ENCODE measurements around the gene DENND1A. TPM values are rescaled to one million over a fixed set of nuclear protein-coding genes. Genes with fewer than 3 reads are reported as not detected.

Gene DENND1A
- total RNA-seq, 1 experiment from 2014 or later = 45.3 TPM

DNA sequence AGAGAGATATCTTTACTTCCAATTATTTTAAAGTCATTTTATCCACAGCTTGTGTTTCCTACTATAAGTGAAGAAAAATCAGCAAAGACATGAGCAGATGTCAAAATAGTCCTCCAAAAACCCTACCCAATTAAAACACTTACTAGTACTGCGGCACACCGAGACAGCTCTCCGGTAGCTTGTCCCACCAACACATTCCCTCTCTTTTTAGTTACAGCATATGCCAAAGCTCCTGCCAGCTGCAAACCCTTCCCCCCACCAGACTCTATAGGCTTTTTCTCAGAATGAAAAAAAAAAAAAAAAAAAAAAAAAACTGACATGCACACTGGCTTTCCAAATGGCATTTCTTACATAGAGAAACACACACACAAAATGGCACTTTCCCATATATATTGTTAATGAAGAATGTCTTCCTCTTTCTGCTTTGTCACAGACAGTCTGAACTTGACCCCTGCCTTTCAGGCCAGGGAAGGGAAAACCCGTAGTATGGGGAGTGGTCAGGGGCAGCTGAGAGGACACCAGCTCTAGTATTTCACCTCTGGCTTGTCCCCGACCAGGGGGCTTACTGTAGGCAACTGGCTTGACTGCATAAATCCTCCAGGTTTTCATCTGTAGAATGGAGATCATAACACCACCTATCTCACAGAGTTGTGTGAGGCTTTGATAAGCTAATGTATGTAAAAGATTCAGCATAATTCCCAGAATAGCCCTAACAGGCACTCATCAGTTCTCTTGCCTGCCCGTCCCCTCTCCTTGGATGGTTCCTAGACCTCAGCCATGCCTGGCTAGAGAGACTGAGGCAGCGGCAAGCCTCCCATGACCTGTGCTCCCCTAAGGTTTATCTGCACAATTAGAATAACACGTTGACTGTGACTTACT, 340.3 kb downstream of the DENND1A start:
- no peak for DNase-seq (ENCODE audit: low spot score)
- in situ Hi-C loops (cut with HindIII; ENCODE audit: low sequenced_read_pairs) = no loop called here

DNA sequence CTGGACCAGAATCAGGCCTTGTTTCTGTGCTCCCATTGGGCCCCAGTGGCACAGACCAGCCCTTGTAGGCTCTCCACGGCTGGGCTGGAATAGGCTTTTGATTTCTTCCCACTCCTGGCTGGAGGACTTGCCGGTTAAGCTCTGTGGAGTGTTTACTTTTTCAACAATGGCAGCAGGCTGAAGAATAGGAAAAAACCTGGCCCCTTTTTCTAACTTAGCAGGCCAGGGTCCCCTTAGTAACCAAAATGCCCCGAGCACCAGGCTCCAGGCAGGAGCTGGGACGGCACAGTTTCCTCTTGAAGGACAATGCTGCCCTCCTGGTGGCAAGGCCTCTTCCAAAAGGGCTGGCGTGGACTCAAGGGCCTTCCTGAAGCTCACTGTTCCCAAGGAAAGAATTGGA, 343.7 kb downstream of the DENND1A start:
- DNase-seq (ENCODE audit: low spot score) = peak; percentile 32
- in situ Hi-C loops (cut with HindIII; ENCODE audit: low sequenced_read_pairs) = no loop called here

DNA sequence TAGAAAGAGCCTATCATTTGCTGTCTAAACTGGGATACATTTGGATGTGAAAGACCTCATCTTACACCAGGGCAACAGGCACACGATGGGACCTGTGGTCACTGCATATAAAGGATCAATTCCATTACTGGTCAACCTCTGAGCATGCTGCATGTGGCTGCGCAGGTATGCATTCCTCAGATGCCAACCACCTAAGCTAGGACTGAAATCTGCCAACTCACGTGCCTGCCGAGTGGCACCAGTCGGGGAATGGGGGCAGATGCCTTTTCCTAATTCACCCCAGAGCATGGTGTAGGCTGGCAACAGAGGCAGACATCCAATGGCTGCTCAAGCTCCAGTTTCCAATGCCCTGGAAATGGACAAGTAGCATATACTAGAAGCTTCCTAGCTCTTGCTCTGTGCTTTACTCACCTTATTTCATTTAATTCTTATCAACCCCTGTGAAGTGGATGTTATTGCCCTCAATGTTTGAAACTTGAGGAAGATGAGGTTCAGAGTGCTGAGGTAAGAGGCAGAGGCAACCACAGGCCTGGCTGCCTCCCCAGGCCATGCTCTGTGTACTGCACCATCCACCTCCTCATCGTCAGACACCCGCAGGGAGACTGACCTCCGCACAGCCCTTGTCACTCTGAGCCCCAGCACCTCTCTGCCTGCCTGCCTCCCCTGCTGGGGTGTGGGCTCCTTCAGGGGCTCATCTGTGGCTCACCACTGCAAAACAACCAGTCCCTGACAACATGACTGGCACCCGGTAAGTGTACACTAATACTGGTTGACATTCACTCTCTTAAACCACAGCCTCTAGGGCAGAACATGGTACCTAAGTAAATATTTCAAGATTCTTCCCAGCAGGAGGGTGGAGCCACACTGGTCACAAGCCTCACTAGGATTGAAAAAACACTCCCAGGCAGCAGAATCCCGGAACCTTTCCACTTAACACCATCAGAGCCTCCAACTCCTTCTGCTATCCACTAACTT, 345.4 kb downstream of the DENND1A start:
- no peak for DNase-seq (ENCODE audit: low spot score)
- in situ Hi-C loops (cut with HindIII; ENCODE audit: low sequenced_read_pairs) = no loop called here

DNA sequence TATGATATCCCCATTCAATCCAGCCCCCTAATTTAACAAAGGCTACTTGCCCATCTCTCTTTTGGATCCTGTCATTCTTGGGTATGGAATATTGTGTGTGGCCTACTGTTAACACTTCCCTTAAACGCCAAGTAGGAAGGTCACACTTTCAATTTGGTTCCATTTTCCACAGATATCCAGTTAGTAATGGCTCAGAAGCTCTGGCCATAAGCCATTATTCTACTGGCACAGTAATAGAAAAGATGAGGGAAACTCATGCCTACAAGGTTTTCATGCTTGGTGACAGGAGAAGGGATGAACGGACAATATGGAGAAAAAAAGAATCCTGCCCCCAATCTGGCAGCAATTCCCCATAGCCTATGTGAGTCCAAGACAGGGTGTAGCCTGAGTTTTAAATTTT, 346.3 kb downstream of the DENND1A start:
- in situ Hi-C loops (cut with HindIII; ENCODE audit: low sequenced_read_pairs) = no loop called here
- DNase-seq (ENCODE audit: low spot score) = no peak

DNA sequence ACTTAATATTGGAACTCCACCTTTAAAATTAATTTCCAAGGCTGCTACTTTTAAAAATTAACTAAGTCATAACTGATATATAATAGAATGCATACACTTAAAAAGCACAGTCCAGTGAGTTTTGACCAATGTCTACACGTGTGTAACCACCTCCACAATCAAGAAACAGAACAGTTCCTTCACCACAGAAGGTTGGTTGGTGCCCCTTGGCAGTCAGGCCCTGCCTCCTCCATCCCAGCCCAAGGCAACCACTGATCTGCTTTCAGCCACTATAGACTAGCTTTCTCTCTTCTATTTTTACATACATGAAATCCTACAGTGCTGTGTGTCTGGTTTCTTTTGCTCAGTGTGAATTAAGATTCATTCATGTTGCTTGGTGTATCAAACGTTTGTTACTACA, 358.7 kb downstream of the DENND1A start:
- DNase-seq (ENCODE audit: low spot score) = no peak
- in situ Hi-C loops (cut with HindIII; ENCODE audit: low sequenced_read_pairs) = no loop called here

DNA sequence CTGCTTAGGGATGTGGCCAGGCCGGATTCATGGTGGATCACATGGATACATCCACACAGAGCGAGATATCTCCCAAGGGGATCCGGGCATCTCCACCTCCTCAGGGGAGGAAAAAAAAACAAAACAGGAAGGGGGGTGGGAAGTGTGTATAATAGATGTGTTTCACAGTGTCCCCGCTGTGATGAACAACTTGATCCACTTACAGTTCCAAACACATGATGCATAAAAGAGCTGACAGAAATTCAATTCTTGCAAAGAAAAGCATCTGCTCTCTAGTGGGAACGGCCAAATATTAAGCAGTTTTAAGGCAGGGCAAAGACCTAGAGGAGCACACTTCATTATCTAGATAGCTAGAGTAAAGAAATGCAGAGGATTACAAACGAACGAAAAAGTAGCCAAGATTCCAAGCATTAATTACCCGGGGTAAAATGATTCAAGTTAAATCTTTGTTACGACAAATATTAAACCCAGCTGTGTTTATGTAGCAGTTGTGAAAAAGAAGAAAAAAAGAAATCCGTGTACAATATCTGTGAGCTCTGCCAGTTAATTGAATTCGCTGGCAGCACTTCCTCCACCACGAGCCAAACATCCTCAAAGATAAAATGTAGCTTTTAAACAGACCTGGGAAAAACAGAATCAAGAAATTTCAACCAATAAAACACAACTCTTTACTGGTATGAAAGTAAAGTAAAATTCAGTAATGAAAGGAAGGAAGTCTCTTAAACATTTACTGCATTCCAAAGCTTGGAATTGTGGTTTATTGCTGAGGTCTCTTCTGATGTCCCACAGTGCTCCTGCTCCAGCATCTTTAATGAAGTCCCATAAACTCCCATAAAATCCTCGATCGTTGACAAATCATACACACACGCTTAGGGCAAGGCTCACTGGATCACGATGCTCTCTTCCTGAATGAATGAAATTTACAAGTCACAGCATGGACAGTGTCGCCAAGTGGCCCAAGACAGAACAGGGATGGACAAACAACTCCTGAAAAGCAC, 360.9 kb downstream of the DENND1A start:
- peak; percentile 58 for DNase-seq (ENCODE audit: low spot score)
- in situ Hi-C loops (cut with HindIII; ENCODE audit: low sequenced_read_pairs) = no loop called here

DNA sequence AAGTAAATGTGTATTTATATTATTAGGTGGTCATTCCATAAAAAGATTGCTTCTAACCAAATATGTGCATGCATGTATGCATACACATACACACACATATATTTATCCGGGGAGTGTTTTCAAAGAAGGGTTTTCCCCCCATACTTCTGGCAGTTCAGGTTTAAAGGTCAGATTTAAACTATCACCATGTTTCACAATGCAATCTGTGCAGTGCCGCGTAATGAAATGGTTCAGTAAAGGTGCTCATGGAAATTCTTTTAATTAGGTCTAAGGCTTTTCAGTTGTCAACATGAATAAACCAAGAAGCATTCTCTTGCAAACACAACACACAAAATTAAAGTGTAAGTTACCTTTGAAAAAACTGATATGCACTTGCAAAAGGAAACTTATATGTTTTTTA, 362.9 kb downstream of the DENND1A start:
- in situ Hi-C loops (cut with HindIII; ENCODE audit: low sequenced_read_pairs) = no loop called here
- no peak for DNase-seq (ENCODE audit: low spot score)

DNA sequence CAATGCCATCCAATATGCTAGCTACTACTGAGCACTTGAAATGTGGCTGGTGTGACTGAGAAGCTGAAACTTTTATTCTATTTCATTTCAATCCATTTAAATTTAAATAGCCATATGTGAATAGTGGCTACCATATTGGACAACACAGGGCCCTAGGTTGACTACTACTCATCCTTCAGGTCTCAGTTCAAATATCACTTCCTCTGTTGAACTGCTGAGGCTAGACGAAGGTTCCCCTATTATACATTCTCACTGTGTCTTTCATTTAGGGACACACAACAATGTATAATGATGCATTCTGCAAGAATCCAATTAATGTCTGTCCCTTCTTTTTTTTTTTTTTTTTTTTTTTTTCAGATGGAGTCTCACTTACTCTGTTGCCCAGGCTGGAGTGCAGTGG, 365.3 kb downstream of the DENND1A start:
- in situ Hi-C loops (cut with HindIII; ENCODE audit: low sequenced_read_pairs) = no loop called here
- no peak for DNase-seq (ENCODE audit: low spot score)

DNA sequence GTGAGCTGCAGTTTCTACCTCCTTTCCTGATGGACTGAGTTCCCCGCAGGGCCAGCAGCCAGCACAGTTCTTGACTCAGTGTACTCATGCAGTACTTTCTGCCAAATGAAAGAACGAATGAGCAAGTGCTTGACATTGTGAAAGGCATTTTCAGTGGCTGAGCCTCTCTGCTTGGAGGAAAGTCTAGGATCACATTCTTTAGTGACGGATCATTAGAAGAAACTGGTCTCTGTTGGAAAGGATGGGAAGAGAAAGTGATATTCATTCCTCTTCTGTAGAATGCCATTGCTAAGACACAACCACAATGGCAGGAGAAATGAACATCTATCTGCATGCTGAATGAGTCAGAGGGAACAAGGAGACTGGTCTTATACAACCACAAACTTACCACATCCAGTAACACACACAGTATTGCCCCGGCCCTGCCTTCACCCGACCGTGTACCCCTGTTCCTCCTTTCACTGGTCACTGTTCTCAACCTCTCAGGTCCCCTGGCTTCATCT, 367.0 kb downstream of the DENND1A start:
- no peak for DNase-seq (ENCODE audit: low spot score)
- in situ Hi-C loops (cut with HindIII; ENCODE audit: low sequenced_read_pairs) = no loop called here

DNA sequence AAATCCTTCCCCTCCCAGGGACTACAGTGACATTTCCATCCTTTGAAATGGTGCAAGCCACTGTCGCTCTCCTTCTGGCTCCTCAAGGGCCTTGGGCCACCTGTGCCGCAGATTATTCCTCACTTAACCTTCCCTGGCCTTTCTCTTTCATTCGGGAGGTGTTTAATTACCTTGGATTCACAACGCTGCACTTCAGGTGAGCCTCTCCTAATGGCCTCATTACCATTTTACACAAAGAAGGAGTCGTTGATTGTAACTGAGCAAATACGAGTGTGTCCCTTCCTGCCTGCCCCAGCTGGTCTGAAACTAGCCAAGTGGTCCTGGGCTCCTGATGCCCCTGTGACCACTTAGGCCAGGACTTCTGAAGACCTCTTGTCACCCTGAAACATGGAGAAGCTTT, 368.9 kb downstream of the DENND1A start:
- DNase-seq (ENCODE audit: low spot score) = no peak
- in situ Hi-C loops (cut with HindIII; ENCODE audit: low sequenced_read_pairs) = no loop called here

DNA sequence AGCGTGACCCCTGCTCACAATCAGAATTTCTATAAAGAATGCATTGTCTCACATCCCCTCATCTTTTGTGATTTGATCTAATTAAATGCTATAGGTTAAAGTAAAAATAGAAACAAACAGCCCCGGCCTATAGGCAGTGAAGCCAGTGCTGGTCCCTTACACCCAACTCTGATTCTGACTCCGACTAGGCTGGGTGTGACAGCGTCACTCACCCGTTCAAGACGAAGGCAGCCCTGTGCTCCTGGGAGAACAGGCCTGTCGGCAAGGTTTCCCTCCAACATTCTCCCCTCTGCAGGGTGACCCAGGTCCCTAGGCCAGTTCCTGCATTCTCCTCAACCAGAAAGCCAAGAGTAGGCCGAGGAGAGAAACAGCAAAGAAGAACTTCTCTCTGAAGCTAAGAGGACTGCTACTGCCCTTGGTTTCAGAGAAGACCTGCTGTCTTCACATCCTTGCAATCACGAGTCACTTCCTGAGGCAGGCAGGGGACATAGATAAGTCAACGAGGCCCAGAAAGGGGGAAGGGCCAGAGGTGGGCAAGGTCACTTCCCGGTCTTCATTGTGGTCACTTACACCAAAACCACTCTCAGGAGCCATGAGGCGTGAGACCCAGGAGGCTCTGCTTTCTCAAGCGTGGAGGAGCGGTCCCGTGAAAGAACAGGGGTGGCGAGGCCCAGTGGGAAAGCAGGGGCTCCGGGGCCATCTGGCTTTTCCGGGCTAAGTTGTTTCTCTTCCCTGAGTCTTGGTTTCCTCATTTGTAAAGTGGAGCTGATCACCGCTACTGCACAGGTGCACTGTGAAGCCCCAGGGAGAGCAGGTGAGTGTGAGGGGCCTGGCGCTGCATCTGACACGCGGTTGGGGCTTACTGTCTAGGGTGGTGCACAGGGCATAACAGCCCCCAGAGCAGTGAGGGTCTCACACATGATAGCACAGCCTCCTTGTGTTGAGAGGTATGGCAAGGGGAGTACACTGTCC, 373.2 kb downstream of the DENND1A start:
- no peak for DNase-seq (ENCODE audit: low spot score)
- in situ Hi-C loops (cut with HindIII; ENCODE audit: low sequenced_read_pairs) = no loop called here

DNA sequence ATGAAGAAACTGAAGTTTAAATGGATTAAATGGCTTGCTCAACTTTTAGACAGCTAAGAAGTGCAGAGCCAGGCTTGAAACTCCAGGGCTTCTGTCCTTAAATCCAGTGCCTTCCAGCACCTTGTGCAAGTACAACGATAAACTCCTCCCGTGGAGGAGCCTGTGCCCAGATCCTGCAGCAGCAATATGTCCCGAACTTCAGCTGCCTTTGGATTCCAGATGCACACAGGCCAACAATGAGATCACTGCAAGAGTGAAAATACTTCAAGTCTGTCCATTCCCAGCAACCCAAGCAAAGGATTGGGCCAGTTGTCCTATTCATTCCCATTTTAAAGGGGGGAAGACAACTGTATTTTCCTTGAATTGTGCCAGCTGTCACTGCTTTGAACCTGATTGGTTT, 374.3 kb downstream of the DENND1A start:
- DNase-seq (ENCODE audit: low spot score) = no peak
- in situ Hi-C loops (cut with HindIII; ENCODE audit: low sequenced_read_pairs) = no loop called here

DNA sequence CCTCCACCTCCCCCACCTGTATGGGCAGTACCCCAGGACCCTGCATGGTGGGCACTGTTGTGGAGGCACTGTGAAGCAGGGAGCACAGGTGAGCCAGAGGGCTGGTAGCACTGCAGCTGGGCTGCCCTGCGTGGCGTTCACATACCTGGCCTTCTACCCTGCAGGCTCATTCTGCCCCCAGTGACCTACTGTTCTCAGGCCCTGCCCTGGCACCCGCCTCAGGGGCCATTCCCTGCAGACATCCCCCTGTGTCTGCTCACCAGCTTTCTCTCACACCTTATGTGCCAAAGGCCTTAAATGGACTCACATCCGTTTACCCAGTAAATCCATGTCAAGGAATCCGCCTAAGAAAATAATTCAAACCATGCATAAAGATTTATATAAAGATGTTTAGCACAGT, 377.4 kb downstream of the DENND1A start:
- in situ Hi-C loops (cut with HindIII; ENCODE audit: low sequenced_read_pairs) = no loop called here
- no peak for DNase-seq (ENCODE audit: low spot score)

DNA sequence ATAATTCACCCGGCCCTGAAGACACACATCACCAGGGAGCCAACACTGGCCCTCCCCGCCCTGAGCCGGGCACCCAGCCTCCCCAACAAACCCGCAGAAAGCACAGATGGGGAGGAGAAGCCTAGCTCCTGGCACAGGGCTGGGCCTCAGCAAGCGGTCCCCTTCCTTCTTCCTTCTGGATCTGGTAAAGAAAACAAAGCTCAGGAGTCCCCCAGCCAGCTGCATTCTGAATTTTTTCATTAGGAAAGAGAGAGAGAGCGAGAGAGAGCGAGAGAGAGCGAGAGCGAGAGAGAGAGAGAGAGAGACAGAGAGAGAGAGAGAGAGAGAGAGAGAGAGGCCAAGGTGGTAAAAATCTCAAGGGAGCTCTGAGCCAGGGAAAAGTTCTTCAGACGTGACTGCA, 378.2 kb downstream of the DENND1A start:
- DNase-seq (ENCODE audit: low spot score) = no peak
- in situ Hi-C loops (cut with HindIII; ENCODE audit: low sequenced_read_pairs) = no loop called here

DNA sequence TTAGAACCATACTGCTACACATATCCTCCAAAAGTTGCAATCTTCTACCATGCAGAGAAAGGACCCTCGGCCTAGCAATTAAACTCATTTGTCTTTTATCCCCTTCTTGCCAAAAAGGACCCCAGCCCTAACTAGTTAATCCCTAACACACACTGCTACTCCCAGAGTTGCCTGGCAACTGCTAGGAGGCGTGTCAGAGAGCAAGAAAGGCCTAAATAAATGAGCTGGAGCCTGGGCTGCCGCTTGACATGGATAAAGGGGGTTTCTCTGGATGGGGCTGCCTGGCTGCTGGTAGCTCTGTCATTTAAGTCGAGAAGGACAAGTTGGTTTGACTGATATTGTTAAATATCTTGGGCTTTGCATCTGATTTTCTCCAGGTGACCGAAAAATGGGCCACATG, 379.1 kb downstream of the DENND1A start:
- DNase-seq (ENCODE audit: low spot score) = no peak
- in situ Hi-C loops (cut with HindIII; ENCODE audit: low sequenced_read_pairs) = no loop called here

DNA sequence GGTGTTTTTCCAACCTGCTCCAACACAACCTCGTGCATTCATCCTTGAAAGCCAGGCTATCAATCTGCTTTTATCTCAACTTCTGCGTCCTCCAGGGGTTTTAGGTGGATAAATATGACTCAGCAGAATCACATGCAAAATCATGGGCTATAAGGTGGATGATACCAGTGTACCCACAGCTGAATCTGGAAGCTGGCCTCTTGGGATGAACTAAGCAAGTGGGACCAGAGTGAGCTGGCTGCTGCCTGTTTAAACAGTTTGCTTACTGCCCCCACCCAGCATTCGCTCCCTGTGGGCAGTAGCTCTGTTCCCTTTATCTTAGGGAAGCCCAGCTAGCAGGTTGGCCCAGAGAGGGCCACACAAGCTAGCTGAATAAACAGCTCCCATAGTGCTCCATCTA, 379.9 kb downstream of the DENND1A start:
- DNase-seq (ENCODE audit: low spot score) = no peak

DNA sequence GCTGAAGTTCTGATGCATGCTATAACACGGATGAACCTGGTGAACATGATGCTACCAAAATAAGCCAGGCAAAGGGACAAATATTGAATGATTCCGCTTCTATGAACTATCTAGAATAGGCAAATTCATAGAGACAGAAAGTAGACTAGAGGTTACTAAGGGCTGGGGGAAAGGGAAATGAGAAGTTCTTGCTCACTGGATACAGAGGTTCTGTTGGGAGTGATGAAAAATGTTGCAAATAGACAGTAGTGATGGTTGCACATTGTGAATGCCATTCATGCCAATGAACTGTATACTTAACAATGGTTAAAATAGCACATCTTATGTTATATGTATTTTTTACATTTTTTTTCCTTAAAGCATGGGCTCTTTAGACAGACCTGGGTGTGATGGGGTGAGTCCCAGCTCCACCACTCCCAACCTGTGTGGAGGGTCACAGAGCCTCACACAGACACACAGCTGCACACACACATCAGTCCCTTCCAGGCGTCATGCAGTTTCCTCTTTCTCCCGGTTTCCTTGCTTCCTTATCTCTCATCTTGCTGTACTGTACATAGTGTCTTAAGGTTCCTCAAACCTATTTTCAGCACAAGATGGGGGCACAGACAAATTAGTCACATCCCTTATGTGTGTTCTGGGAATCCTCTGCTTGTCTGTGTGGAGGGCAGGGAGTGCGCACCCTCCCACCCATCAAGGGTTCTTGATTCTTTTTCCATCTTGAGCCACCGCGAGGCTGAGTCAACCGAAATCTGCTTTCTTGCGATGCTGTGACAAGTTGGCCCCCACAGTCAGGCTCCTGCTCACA, 381.0 kb downstream of the DENND1A start:
- in situ Hi-C loops (cut with HindIII; ENCODE audit: low sequenced_read_pairs) = no loop called here
- DNase-seq (ENCODE audit: low spot score) = no peak

More for the DNA sequence above, 379.9 kb downstream of the DENND1A start:
- in situ Hi-C loops (cut with HindIII; ENCODE audit: low sequenced_read_pairs) = no loop called here
